ENCODE data around the gene STS. TPM values are rescaled to one million over a fixed set of nuclear protein-coding genes. Genes with fewer than 3 reads are reported as not detected.

STS gene, protein sequence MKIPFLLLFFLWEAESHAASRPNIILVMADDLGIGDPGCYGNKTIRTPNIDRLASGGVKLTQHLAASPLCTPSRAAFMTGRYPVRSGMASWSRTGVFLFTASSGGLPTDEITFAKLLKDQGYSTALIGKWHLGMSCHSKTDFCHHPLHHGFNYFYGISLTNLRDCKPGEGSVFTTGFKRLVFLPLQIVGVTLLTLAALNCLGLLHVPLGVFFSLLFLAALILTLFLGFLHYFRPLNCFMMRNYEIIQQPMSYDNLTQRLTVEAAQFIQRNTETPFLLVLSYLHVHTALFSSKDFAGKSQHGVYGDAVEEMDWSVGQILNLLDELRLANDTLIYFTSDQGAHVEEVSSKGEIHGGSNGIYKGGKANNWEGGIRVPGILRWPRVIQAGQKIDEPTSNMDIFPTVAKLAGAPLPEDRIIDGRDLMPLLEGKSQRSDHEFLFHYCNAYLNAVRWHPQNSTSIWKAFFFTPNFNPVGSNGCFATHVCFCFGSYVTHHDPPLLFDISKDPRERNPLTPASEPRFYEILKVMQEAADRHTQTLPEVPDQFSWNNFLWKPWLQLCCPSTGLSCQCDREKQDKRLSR
- 0.26 and 0.77 TPM in 2 replicates for total RNA-seq

GRCh38 chrX:7147413-7147977, at the start of gene STS:
TSS of gene STS (plus strand) at chrX:7147712. CDS start at chrX:7253200, 105,488 bp downstream.
- DNase-seq (ENCODE audit: low read depth) (no peak), FAIRE-seq (no peak)
- no peaks in the 10 kb centered on the region for H3K36me3 ChIP-seq (ENCODE audit: control insufficient read depth, insufficient read depth, low read length)
- H3K4me3 ChIP-seq (ENCODE audit: low read depth, low read length): peak within 1 kb of the TSS; percentile 69
- H3K27me3 ChIP-seq (ENCODE audit: control insufficient read depth, insufficient read depth, low read length): no peaks in the 10 kb centered on the region
- TF ChIP-seq CTCF (IDR thresholded peaks at IDR 0.05; ENCODE audit: insufficient read depth, low read length, severe bottlenecking): no peak

DNA sequence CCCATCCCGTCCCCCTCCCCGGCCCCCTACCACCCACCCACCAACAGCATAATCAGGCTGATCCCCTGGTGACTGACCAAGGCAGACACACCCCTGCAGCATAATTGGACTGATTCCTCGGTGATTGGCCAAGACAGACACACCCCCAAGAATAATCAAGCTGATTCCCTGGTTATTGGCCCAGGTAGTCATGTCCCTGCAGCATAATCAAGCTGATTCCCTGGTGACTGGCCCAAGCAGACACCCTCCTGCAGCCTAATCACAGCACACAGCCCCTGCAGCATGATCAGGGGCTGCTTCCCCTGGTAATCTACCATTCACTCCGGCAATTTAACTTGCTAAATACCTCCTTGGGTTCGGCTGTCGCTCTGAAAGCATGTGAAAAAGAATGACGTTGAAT, 47.5 kb upstream of the STS start:
- DNase-seq (ENCODE audit: low read depth) (no peak), FAIRE-seq (no peak)
- Histone ChIP-seq H3K27me3 (ENCODE audit: control insufficient read depth, insufficient read depth, low read length) (no peaks in the 10 kb centered on the region), H3K4me3 (ENCODE audit: low read depth, low read length) (no peak overlapping the region), H3K36me3 (ENCODE audit: control insufficient read depth, insufficient read depth, low read length) (no peaks in the 10 kb centered on the region)
- no peak for TF ChIP-seq CTCF (IDR thresholded peaks at IDR 0.05; ENCODE audit: insufficient read depth, low read length, severe bottlenecking)

DNA sequence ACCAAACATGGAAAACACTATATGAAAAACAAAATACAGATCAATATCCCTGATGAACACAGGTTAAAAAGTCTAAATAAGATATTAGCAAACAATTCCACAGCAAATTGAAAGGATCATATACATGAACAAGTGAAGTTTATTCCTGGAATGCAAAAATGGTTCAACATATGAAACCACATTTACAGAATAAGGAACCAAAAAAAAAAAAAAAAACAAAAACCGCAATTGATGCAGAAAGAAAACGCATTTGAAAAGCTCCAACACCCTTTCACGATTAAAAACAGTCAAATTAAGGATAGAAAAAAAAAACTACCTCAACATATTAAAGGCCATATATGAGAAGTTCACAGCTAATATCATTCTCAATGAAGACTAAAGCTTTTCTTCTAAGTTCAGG, 45.4 kb upstream of the STS start:
- FAIRE-seq: no peak
- no peaks in the 10 kb centered on the region for H3K27me3 ChIP-seq (ENCODE audit: control insufficient read depth, insufficient read depth, low read length)

DNA sequence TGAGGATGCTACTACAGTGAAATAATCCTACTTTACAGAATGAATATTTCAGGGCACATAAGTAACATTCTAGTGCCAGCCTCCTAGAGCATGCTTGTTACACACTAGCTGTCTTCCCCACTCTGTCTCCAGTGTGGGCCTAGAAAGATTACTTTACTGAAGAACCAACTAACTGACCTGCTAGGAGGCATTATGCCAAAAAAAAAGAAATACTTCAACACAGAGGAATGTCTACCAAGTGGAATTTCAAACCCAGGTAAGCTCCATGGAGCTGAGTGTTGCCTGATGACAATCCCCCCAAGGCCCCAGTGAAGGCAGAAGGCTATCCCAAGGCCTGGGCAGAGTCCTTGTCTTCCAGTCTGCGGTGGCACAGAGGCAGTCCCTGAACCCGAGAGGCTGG, 40.9 kb upstream of the STS start:
- H3K27me3 ChIP-seq (ENCODE audit: control insufficient read depth, insufficient read depth, low read length): no peaks in the 10 kb centered on the region
- TF ChIP-seq CTCF (IDR thresholded peaks at IDR 0.05; ENCODE audit: insufficient read depth, low read length, severe bottlenecking): no peak
- no peak for FAIRE-seq
- no peak overlapping the region for H3K4me3 ChIP-seq (ENCODE audit: low read depth, low read length)
- no peaks in the 10 kb centered on the region for H3K36me3 ChIP-seq (ENCODE audit: control insufficient read depth, insufficient read depth, low read length)
- no peak for DNase-seq (ENCODE audit: low read depth)

More for the DNA sequence above, 45.4 kb upstream of the STS start:
- Histone ChIP-seq H3K4me3 (ENCODE audit: low read depth, low read length) (no peak overlapping the region), H3K36me3 (ENCODE audit: control insufficient read depth, insufficient read depth, low read length) (no peaks in the 10 kb centered on the region)
- TF ChIP-seq CTCF (IDR thresholded peaks at IDR 0.05; ENCODE audit: insufficient read depth, low read length, severe bottlenecking): no peak
- DNase-seq (ENCODE audit: low read depth): no peak

DNA sequence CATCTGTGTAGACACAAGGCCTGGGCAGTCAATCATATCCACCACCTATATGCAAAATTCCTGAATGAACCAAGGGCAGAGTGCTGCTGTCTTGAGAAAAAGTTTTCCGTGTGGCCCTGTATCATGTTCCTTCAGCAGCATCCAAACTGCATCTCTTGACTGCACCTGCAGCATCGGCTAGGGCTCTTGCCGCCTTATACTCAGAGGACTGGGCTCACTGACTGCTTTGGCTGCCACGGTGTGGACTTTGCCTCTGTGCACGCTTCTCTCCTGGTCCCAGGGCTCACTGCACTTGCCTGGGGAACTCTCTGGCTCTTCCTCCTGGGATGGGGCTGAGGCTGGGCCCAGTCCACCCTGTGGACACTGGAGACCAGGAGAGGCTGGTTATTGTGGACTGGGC, 39.5 kb upstream of the STS start:
- Histone ChIP-seq H3K36me3 (ENCODE audit: control insufficient read depth, insufficient read depth, low read length) (no peaks in the 10 kb centered on the region), H3K4me3 (ENCODE audit: low read depth, low read length) (no peak overlapping the region), H3K27me3 (ENCODE audit: control insufficient read depth, insufficient read depth, low read length) (no peaks in the 10 kb centered on the region)
- DNase-seq (ENCODE audit: low read depth): no peak
- no peak for FAIRE-seq
- TF ChIP-seq CTCF (IDR thresholded peaks at IDR 0.05; ENCODE audit: insufficient read depth, low read length, severe bottlenecking): no peak

Measured in bronchial epithelial cell (primary cell).